SK-N-SH treated with all-trans-retinoic acid at 6 μM for 48 hours (cell line): ENCODE data around the gene POU2F1.

ENCODE experiments used
- CSRNP3 ChIP-seq: fragments of 250-450 bp; sonication (Bioruptor Pico); IDR thresholded peaks from 2 replicates; pipeline ENCODE4 v1.5.1; 2021; ENCODE audit warnings: mild to moderate bottlenecking, moderate library complexity
- POU6F1 ChIP-seq: fragments of 250-450 bp; sonication (Bioruptor Pico); IDR thresholded peaks from 2 replicates; pipeline ENCODE4 v1.8.0; 2021; ENCODE audit warnings: low read depth, mild to moderate bottlenecking, moderate library complexity, borderline replicate concordance
- TSHZ2 ChIP-seq: fragments of 250-450 bp; sonication (Bioruptor Pico); IDR thresholded peaks from 2 replicates; pipeline ENCODE4 v1.5.0; 2020; ENCODE audit warnings: mild to moderate bottlenecking, moderate library complexity

GRCh38 chr1:167208624-167208976 is 12.1 kb upstream of the POU2F1 start:
- TF ChIP-seq CSRNP3 (CRISPR knock-in tag): no peak
- no peak for TF ChIP-seq TSHZ2 (CRISPR knock-in tag)
- no peak for TF ChIP-seq POU6F1
